ENCODE results near the gene PLD6.

DNA sequence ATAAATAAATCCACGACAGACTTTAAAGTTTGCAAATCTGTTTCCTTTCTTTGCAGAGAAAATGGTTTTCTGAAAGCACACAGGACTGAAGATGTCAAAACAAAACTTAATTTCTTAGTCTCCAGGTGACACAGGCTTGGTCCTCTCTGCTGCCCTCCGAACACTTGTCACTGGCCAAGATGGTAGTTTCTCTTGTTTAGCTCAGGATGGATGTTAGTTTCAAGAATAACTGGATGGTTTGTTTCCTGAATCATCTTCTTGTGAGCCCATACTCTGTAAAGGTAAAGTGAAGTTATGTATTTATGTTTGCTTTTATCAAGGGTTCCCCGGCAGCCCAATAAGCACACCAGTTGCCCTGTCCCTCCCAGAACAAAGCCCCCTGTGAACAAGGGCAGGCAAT is 40.7 kb upstream of the PLD6 start:
- TF ChIP-seq, protein P1, sequence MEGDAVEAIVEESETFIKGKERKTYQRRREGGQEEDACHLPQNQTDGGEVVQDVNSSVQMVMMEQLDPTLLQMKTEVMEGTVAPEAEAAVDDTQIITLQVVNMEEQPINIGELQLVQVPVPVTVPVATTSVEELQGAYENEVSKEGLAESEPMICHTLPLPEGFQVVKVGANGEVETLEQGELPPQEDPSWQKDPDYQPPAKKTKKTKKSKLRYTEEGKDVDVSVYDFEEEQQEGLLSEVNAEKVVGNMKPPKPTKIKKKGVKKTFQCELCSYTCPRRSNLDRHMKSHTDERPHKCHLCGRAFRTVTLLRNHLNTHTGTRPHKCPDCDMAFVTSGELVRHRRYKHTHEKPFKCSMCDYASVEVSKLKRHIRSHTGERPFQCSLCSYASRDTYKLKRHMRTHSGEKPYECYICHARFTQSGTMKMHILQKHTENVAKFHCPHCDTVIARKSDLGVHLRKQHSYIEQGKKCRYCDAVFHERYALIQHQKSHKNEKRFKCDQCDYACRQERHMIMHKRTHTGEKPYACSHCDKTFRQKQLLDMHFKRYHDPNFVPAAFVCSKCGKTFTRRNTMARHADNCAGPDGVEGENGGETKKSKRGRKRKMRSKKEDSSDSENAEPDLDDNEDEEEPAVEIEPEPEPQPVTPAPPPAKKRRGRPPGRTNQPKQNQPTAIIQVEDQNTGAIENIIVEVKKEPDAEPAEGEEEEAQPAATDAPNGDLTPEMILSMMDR (conservative IDR thresholded peaks at IDR 0.05; ENCODE audit: low read depth, low read length) = no peak
- TF ChIP-seq EZH2phosphoT487 (IDR thresholded peaks at IDR 0.05; ENCODE audit: borderline replicate concordance, low read length) (no peak), EZH2 (IDR thresholded peaks at IDR 0.05; ENCODE audit: low read length, unreplicated experiment) (no peak)

Measured in PC-3 (cell line).